ENCODE data around the gene MBP. TPM values are rescaled to one million over a fixed set of nuclear protein-coding genes. Genes with fewer than 3 reads are reported as not detected.

MBP gene
- total and polyA plus RNA-seq, 2 of the 13 experiments (the other 11 are each of a cell fraction or from before 2014, with no cell fraction given): 5.0 to 8.5 TPM

- no peak for TF ChIP-seq ETS1 (CRISPR knock-in tag; IDR thresholded peaks at IDR 0.05)
- TF ChIP-seq ZNF768 (CRISPR knock-in tag; IDR thresholded peaks at IDR 0.05): no peak
- no peak for TF ChIP-seq POLR2AphosphoS2 (IDR thresholded peaks at IDR 0.05; ENCODE audit: low read depth, low read length)
- no peak for TF ChIP-seq ZKSCAN1 (IDR thresholded peaks at IDR 0.05; ENCODE audit: low read length)
- peak; percentile 69 for TF ChIP-seq STAG1 (CRISPR knock-in tag; IDR thresholded peaks at IDR 0.05)
- TF ChIP-seq XRCC5 (optimal IDR thresholded peaks at IDR 0.05; ENCODE audit: low read length): peak; percentile 84
- TF ChIP-seq ZFP37 (CRISPR knock-in tag; IDR thresholded peaks at IDR 0.05; ENCODE audit: borderline replicate concordance): no peak
- no peak for TF ChIP-seq ATF7 (IDR thresholded peaks at IDR 0.05)
- TF ChIP-seq ATF7 (CRISPR knock-in tag; IDR thresholded peaks at IDR 0.05): no peak
- TF ChIP-seq THAP11 (CRISPR knock-in tag; IDR thresholded peaks at IDR 0.05): no peak
- no peak for TF ChIP-seq MIER3 (CRISPR knock-in tag; IDR thresholded peaks at IDR 0.05; ENCODE audit: borderline replicate concordance)
- TF ChIP-seq, protein P1, sequence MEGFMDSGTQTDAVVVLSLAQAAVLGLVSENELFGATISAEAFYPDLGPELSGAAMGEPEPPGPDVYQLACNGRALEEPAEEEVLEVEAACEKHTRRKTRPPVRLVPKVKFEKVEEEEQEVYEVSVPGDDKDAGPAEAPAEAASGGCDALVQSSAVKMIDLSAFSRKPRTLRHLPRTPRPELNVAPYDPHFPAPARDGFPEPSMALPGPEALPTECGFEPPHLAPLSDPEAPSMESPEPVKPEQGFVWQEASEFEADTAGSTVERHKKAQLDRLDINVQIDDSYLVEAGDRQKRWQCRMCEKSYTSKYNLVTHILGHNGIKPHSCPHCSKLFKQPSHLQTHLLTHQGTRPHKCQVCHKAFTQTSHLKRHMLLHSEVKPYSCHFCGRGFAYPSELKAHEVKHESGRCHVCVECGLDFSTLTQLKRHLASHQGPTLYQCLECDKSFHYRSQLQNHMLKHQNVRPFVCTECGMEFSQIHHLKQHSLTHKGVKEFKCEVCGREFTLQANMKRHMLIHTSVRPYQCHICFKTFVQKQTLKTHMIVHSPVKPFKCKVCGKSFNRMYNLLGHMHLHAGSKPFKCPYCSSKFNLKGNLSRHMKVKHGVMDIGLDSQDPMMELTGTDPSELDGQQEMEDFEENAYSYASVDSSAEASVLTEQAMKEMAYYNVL (CRISPR knock-in tag; IDR thresholded peaks at IDR 0.05; ENCODE audit: borderline replicate concordance): no peak
- TF ChIP-seq KLF6 (CRISPR knock-in tag; IDR thresholded peaks at IDR 0.05): no peak
- TF ChIP-seq ISL2 (CRISPR knock-in tag; IDR thresholded peaks at IDR 0.05): no peak
- no peak for TF ChIP-seq MAZ (IDR thresholded peaks at IDR 0.05; ENCODE audit: borderline replicate concordance, low read depth, low read length)
- 0 out of 2 replicates have a peak, but pooled peaks have one; percentile 23 for TF ChIP-seq MAZ (CRISPR knock-in tag; IDR thresholded peaks at IDR 0.05; ENCODE audit: low read depth)
- TF ChIP-seq, protein P2, sequence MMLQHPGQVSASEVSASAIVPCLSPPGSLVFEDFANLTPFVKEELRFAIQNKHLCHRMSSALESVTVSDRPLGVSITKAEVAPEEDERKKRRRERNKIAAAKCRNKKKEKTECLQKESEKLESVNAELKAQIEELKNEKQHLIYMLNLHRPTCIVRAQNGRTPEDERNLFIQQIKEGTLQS (CRISPR knock-in tag; IDR thresholded peaks at IDR 0.05): no peak
- TF ChIP-seq ATF7-NPFF (CRISPR knock-in tag; IDR thresholded peaks at IDR 0.05; ENCODE audit: low read depth): no peak
- no peak for TF ChIP-seq ZNF562 (CRISPR knock-in tag; IDR thresholded peaks at IDR 0.05; ENCODE audit: borderline replicate concordance)
- no peak for TF ChIP-seq ZNF570 (CRISPR knock-in tag; IDR thresholded peaks at IDR 0.05; ENCODE audit: borderline replicate concordance)
- TF ChIP-seq CTCF (CRISPR knock-in tag; IDR thresholded peaks at IDR 0.05): peak; percentile 89
- no peak for TF ChIP-seq EHMT2 (IDR thresholded peaks at IDR 0.05; ENCODE audit: borderline replicate concordance, low read depth, low read length)
- no peak for TF ChIP-seq ZNF335 (CRISPR knock-in tag; IDR thresholded peaks at IDR 0.05)
- peak; percentile 63 for TF ChIP-seq RAD21 (CRISPR knock-in tag; IDR thresholded peaks at IDR 0.05)
- TF ChIP-seq ZNF878 (CRISPR knock-in tag; IDR thresholded peaks at IDR 0.05): no peak
- TF ChIP-seq RBFOX2 (IDR thresholded peaks at IDR 0.05; ENCODE audit: low read depth, low read length): no peak
These were observed 149.6 kb downstream of the MBP start (continued) for GRCh38 chr18:76982841-76983583.

Data from HepG2 (cell line).